ENCODE results near the gene RAPGEF5. TPM values are rescaled to one million over a fixed set of nuclear protein-coding genes. Genes with fewer than 3 reads are reported as not detected.
"Not testable (repeated sequence)": the region's sequence is repeated elsewhere in the genome, so short reads cannot be mapped to it uniquely, and the experiment has no call there.

Gene RAPGEF5
- total RNA-seq, 2 donors from 2014 or later: 66.5 to 70.8 TPM

GRCh38 chr7:22087861-22088260 is 269.1 kb downstream of the RAPGEF5 start:
- no peak for ATAC-seq (ENCODE audit: insufficient number of reproducible peaks, low FRiP score, low read depth)
- Histone ChIP-seq H3K36me3 (no peaks in the 10 kb centered on the region), H3K27me3 (replicated peaks; ENCODE audit: insufficient read depth) (no peaks in the 10 kb centered on the region), H3K27ac (no peak overlapping the region), H3K4me3 (no peak overlapping the region), H3K9me3 (no peaks in the 10 kb centered on the region), H3K4me1 (ENCODE audit: control insufficient read depth in 1 of 2, low read depth in 2 of 2) (peaks cover 0 to 8% of the 10 kb centered on the region in 2 donors)
- TF ChIP-seq CTCF (IDR thresholded peaks at IDR 0.05): no peak
- no peak for DNase-seq (ENCODE audit: low spot score)

GRCh38 chr7:22083704-22084240 is 273.2 kb downstream of the RAPGEF5 start:
- Histone ChIP-seq H3K4me3 (peak overlapping the region; percentile 87), H3K27me3 (replicated peaks; ENCODE audit: insufficient read depth) (no peaks in the 10 kb centered on the region), H3K27ac (peak overlapping the region; percentile 66 to 67), H3K9me3 (no peaks in the 10 kb centered on the region), H3K36me3 (no peaks in the 10 kb centered on the region), H3K4me1 (ENCODE audit: control insufficient read depth in 1 of 2, low read depth in 2 of 2) (peaks cover 0 to 9% of the 10 kb centered on the region in 2 donors)
- DNase-seq (ENCODE audit: low spot score) (no peak), ATAC-seq (ENCODE audit: insufficient number of reproducible peaks, low FRiP score, low read depth) (no peak)
- TF ChIP-seq CTCF (IDR thresholded peaks at IDR 0.05): no peak

- ATAC-seq (ENCODE audit: insufficient number of reproducible peaks, low FRiP score, low read depth): peak; percentile 91
- peak; percentile 91 for TF ChIP-seq CTCF (IDR thresholded peaks at IDR 0.05)
Observed at GRCh38 chr7:22082886-22083703, 273.9 kb downstream of the RAPGEF5 start.

GRCh38 chr7:22082553-22082885 is 274.4 kb downstream of the RAPGEF5 start:
- TF ChIP-seq CTCF (IDR thresholded peaks at IDR 0.05): no peak
- H3K4me3 ChIP-seq: peak overlapping the region; percentile 87
- H3K27ac ChIP-seq: peak overlapping the region in 1 of 2 donors; percentile 66
- no peaks in the 10 kb centered on the region for H3K27me3 ChIP-seq (replicated peaks; ENCODE audit: insufficient read depth)
- DNase-seq (ENCODE audit: low spot score): no peak
- ATAC-seq (ENCODE audit: insufficient number of reproducible peaks, low FRiP score, low read depth): no peak
- H3K4me1 ChIP-seq (ENCODE audit: control insufficient read depth in 1 of 2, low read depth in 2 of 2): peaks cover 0 to 9% of the 10 kb centered on the region in 2 donors
- no peaks in the 10 kb centered on the region for H3K36me3 ChIP-seq
- H3K9me3 ChIP-seq: no peaks in the 10 kb centered on the region

More at GRCh38 chr7:22082886-22083703, 273.9 kb downstream of the RAPGEF5 start:
- DNase-seq (ENCODE audit: low spot score): peak; percentile 61
- H3K27ac ChIP-seq: peak overlapping the region; percentile 66 to 67
- peak overlapping the region; percentile 87 for H3K4me3 ChIP-seq
- no peaks in the 10 kb centered on the region for H3K27me3 ChIP-seq (replicated peaks; ENCODE audit: insufficient read depth)
- H3K4me1 ChIP-seq (ENCODE audit: control insufficient read depth in 1 of 2, low read depth in 2 of 2): peaks cover 0 to 9% of the 10 kb centered on the region in 2 donors
- H3K9me3 ChIP-seq: no peaks in the 10 kb centered on the region
- no peaks in the 10 kb centered on the region for H3K36me3 ChIP-seq

- not testable (repeated sequence) for DNase-seq (ENCODE audit: low spot score); H3K9me3 ChIP-seq; H3K27ac ChIP-seq; H3K36me3 ChIP-seq; H3K27me3 ChIP-seq (replicated peaks; ENCODE audit: insufficient read depth); ATAC-seq (ENCODE audit: insufficient number of reproducible peaks, low FRiP score, low read depth); H3K4me3 ChIP-seq; H3K4me1 ChIP-seq (ENCODE audit: control insufficient read depth in 1 of 2, low read depth in 2 of 2)
Observed at GRCh38 chr7:22080219-22080618, 276.7 kb downstream of the RAPGEF5 start.

GRCh38 chr7:22078872-22079271 is 278.1 kb downstream of the RAPGEF5 start:
- H3K4me3 ChIP-seq; H3K27me3 ChIP-seq (replicated peaks; ENCODE audit: insufficient read depth); H3K27ac ChIP-seq; ATAC-seq (ENCODE audit: insufficient number of reproducible peaks, low FRiP score, low read depth); H3K4me1 ChIP-seq (ENCODE audit: control insufficient read depth in 1 of 2, low read depth in 2 of 2); DNase-seq (ENCODE audit: low spot score); H3K36me3 ChIP-seq; H3K9me3 ChIP-seq: not testable (repeated sequence)
